GM23338 (cell line): ENCODE measurements around the gene CPD. TPM values are rescaled to one million over a fixed set of nuclear protein-coding genes. Genes with fewer than 3 reads are reported as not detected.
"Not testable (repeated sequence)": the region's sequence is repeated elsewhere in the genome, so short reads cannot be mapped to it uniquely, and the experiment has no call there.

Source experiments
- ATAC-seq: fragments of 200-7000 bp; cut with Tn5 transposase; 3 replicates; pipeline ENCODE4 v1.9.1; 2020
- DNase-seq: peaks from one replicate; pipeline ENCODE4 v3.0.0-alpha.2; 2015; ENCODE audit warnings: low spot score
- H2AFZ ChIP-seq: fragments of 200-600 bp; sonication (generic); 2 replicates; pipeline ENCODE4 v1.8.0; 2016; ENCODE audit warnings: antibody characterized with exemption, mild to moderate bottlenecking, moderate library complexity
- H3F3A ChIP-seq: fragments of 200-600 bp; sonication (generic); replicated peaks from 2 replicates; pipeline ENCODE4 v1.8.0; 2017; ENCODE audit warnings: antibody characterized with exemption, mixed run types, low read depth
- H3K27ac ChIP-seq: fragments of 200-600 bp; sonication (generic); 2 replicates; pipeline ENCODE4 v1.6.1; 2016; ENCODE audit warnings: low read depth
- H3K27me3 ChIP-seq: fragments of 200-600 bp; sonication (generic); 2 replicates; pipeline ENCODE4 v1.8.0; 2016; ENCODE audit warnings: mild to moderate bottlenecking, mixed run types, moderate library complexity; ENCODE audit not compliant: insufficient read depth
- H3K36me3 ChIP-seq: fragments of 200-600 bp; sonication (generic); 2 replicates; pipeline ENCODE4 v1.8.0; 2016; ENCODE audit warnings: mild to moderate bottlenecking; ENCODE audit not compliant: insufficient read depth
- H3K4me1 ChIP-seq: fragments of 200-600 bp; sonication (generic); 2 replicates; pipeline ENCODE4 v1.8.0; 2016; ENCODE audit warnings: mild to moderate bottlenecking, moderate library complexity; ENCODE audit not compliant: insufficient read depth
- H3K4me2 ChIP-seq: fragments of 200-600 bp; sonication (generic); 2 replicates; pipeline ENCODE4 v1.7.1; 2017; ENCODE audit warnings: mixed run types
- H3K4me3 ChIP-seq: fragments of 200-600 bp; sonication (generic); 2 replicates; pipeline ENCODE4 v1.6.1; 2016; ENCODE audit warnings: mixed run types
- H3K79me2 ChIP-seq: fragments of 200-600 bp; sonication (generic); replicated peaks from 2 replicates; pipeline ENCODE4 v1.8.0; 2017; ENCODE audit warnings: mild to moderate bottlenecking; ENCODE audit not compliant: insufficient read depth
- H3K9me2 ChIP-seq: fragments of 200-600 bp; sonication (generic); 2 replicates; pipeline ENCODE4 v1.8.0; 2017; ENCODE audit not compliant: insufficient read depth
- H4K20me1 ChIP-seq: fragments of 200-600 bp; sonication (generic); replicated peaks from 2 replicates; pipeline ENCODE4 v1.8.0; 2017; ENCODE audit warnings: mild to moderate bottlenecking; ENCODE audit not compliant: insufficient read depth
- H3K27ac Mint-ChIP-seq: 2 replicates; pipeline ENCODE4 v1.8.0; 2020; ENCODE audit warnings: inconsistent platforms, mild to moderate bottlenecking, moderate library complexity, mixed read lengths
- H3K27me3 Mint-ChIP-seq: 3 replicates; pipeline ENCODE4 v1.8.0; 2022; ENCODE audit warnings: low read depth, mild to moderate bottlenecking, moderate library complexity, mixed read lengths, inconsistent platforms; ENCODE audit not compliant: insufficient read depth, poor library complexity
- H3K36me3 Mint-ChIP-seq: 3 replicates; pipeline ENCODE4 v1.8.0; 2021; ENCODE audit warnings: low read depth, mild to moderate bottlenecking, inconsistent platforms, moderate library complexity, mixed read lengths
- H3K4me1 Mint-ChIP-seq: 3 replicates; pipeline ENCODE4 v1.8.0; 2020; ENCODE audit warnings: mild to moderate bottlenecking, inconsistent platforms, mixed read lengths
- H3K4me3 Mint-ChIP-seq: 3 replicates; pipeline ENCODE4 v1.8.0; 2021; ENCODE audit warnings: moderate library complexity, mild to moderate bottlenecking, inconsistent platforms, mixed read lengths
- H3K9me3 Mint-ChIP-seq: 3 replicates; pipeline ENCODE4 v1.8.0; 2020; ENCODE audit warnings: moderate library complexity, mild to moderate bottlenecking, inconsistent platforms, mixed read lengths
- CREB1 ChIP-seq: fragments of 250-450 bp; sonication (Bioruptor Pico); IDR thresholded peaks from 2 replicates; pipeline ENCODE4 v1.5.0; 2020; ENCODE audit warnings: low read depth, mild to moderate bottlenecking, moderate library complexity
- ETS1 ChIP-seq: IDR thresholded peaks from 2 replicates; pipeline ENCODE4 v1.6.1; 2016; ENCODE audit warnings: antibody characterized with exemption
- EZH2 ChIP-seq: fragments of 200-600 bp; sonication (generic); IDR thresholded peaks from one replicate; pipeline ENCODE4 v1.8.0; 2017; ENCODE audit warnings: antibody characterized with exemption, mild to moderate bottlenecking, low read depth; ENCODE audit not compliant: unreplicated experiment
- EZH2phosphoT487 ChIP-seq: fragments of 200-600 bp; sonication (generic); IDR thresholded peaks from one replicate; pipeline ENCODE4 v1.8.1; 2018; ENCODE audit warnings: antibody characterized with exemption; ENCODE audit not compliant: unreplicated experiment
- JUNB ChIP-seq: IDR thresholded peaks from one replicate; pipeline ENCODE4 v1.6.1; 2016; ENCODE audit warnings: antibody characterized with exemption; ENCODE audit not compliant: unreplicated experiment
- POLR2AphosphoS5 ChIP-seq: IDR thresholded peaks from 2 replicates; pipeline ENCODE4 v1.6.1; 2016; ENCODE audit warnings: antibody characterized with exemption, low read depth
- REST ChIP-seq: IDR thresholded peaks from one replicate; pipeline ENCODE4 v1.6.1; 2018; ENCODE audit warnings: antibody characterized with exemption; ENCODE audit not compliant: unreplicated experiment
- STAT1 ChIP-seq: IDR thresholded peaks from one replicate; pipeline ENCODE4 v1.6.1; 2016; ENCODE audit warnings: antibody characterized with exemption; ENCODE audit not compliant: unreplicated experiment
- ZNF114 ChIP-seq: fragments of 250-450 bp; sonication (Bioruptor Pico); IDR thresholded peaks from 2 replicates; pipeline ENCODE4 v1.5.0; 2020; ENCODE audit warnings: mild to moderate bottlenecking, moderate library complexity
- ZNF331 ChIP-seq: fragments of 250-450 bp; sonication (Bioruptor Pico); IDR thresholded peaks from 2 replicates; pipeline ENCODE4 v1.5.0; 2020; ENCODE audit warnings: low read depth, mild to moderate bottlenecking, moderate library complexity
- polyA plus RNA-seq: library from polyadenylated mRNA; unstranded; fragments of >200 nt; fragmentation: Nextera tagmentation; extraction: Ambion mirVana; gene quantifications from 2 replicates; pipeline ENCODE4 v1.2.1, GENCODE V29; 2016
- total RNA-seq: library from RNA; depleted of rRNA; stranded (reverse); fragments of >200 nt; shearing (Covaris generic); gene quantifications from 2 replicates; pipeline ENCODE4 v1.2.3, GENCODE V29; 2014

CPD gene
- total and polyA plus RNA-seq, 2 experiments from 2014 or later = 6.2 to 57.8 TPM

GRCh38 chr17:30418070-30418469, 39.3 kb downstream of the CPD start:
- H3K27me3 Mint-ChIP-seq, H3K9me2 ChIP-seq, H3K9me3 Mint-ChIP-seq, H3K4me2 ChIP-seq, H3K4me3 ChIP-seq, H3K4me1 Mint-ChIP-seq, H3K27ac ChIP-seq, H3F3A ChIP-seq, DNase-seq, H3K4me1 ChIP-seq, ATAC-seq, H4K20me1 ChIP-seq, H2AFZ ChIP-seq, H3K36me3 Mint-ChIP-seq, H3K27ac Mint-ChIP-seq, H3K36me3 ChIP-seq, H3K27me3 ChIP-seq, H3K4me3 Mint-ChIP-seq, H3K79me2 ChIP-seq: not testable (repeated sequence)

GRCh38 chr17:30421592-30421991, 42.9 kb downstream of the CPD start:
- Histone ChIP-seq H3K36me3 (no peaks in the 10 kb centered on the region), H3K27me3 (no peaks in the 10 kb centered on the region), H3K4me3 (no peak overlapping the region), H2AFZ (no peak overlapping the region), H3K27ac (no peak overlapping the region), H3K79me2 (no peaks in the 10 kb centered on the region), H3F3A (no peaks in the 10 kb centered on the region), H4K20me1 (no peaks in the 10 kb centered on the region; the same call in 1 of the 2 replicates), H3K4me1 (peaks cover 9% of the 10 kb centered on the region), H3K4me2 (no peak overlapping the region), H3K9me2 (no peaks in the 10 kb centered on the region)
- Mint-ChIP-seq H3K27me3 (no peaks in the 10 kb centered on the region), H3K9me3 (no peaks in the 10 kb centered on the region), H3K36me3 (peaks cover 4% of the 10 kb centered on the region; the same call in 2 of the 3 replicates), H3K4me1 (peaks cover 14% of the 10 kb centered on the region), H3K4me3 (no peak overlapping the region), H3K27ac (no peak overlapping the region)
- DNase-seq (no peak), ATAC-seq (no peak)
- TF ChIP-seq ZNF114 (CRISPR knock-in tag) (no peak), CREB1 (CRISPR knock-in tag) (no peak), EZH2 (no peak), EZH2phosphoT487 (no peak), POLR2AphosphoS5 (no peak), JUNB (no peak), ZNF331 (CRISPR knock-in tag) (no peak), ETS1 (no peak), REST (no peak), STAT1 (no peak)
